DOHH2 (cell line): Measurements from ENCODE around the gene AHI1.

Experiments
- H3F3A ChIP-seq: fragments of 200-600 bp; sonication (generic), shearing (Covaris generic); 2 replicates; pipeline ENCODE4 v1.6.0; 2016; ENCODE audit warnings: antibody characterized with exemption, mild to moderate bottlenecking; ENCODE audit not compliant: control insufficient read depth, insufficient read depth
- H3K27ac ChIP-seq: fragments of 200-600 bp; sonication (generic); 2 replicates; pipeline ENCODE4 v1.5.1; 2014; ENCODE audit warnings: low read depth, mild to moderate bottlenecking, low read length, moderate library complexity
- H3K27me3 ChIP-seq: fragments of 200-600 bp; sonication (generic); 2 replicates; pipeline ENCODE4 v1.6.1; 2014; ENCODE audit warnings: mild to moderate bottlenecking, low read length, mixed read lengths; ENCODE audit not compliant: control insufficient read depth
- H3K36me3 ChIP-seq: fragments of 200-600 bp; sonication (generic); 2 replicates; pipeline ENCODE4 v1.6.1; 2014; ENCODE audit warnings: mild to moderate bottlenecking, low read length, moderate library complexity, mixed read lengths; ENCODE audit not compliant: control insufficient read depth
- H3K4me1 ChIP-seq: fragments of 200-600 bp; sonication (generic); 2 replicates; pipeline ENCODE4 v1.6.1; 2014; ENCODE audit warnings: mild to moderate bottlenecking, low read length, mixed read lengths; ENCODE audit not compliant: control insufficient read depth
- H3K4me2 ChIP-seq: fragments of 200-600 bp; sonication (generic); 2 replicates; pipeline ENCODE4 v1.6.0; 2014; ENCODE audit warnings: mild to moderate bottlenecking, low read length, moderate library complexity
- H3K4me3 ChIP-seq: fragments of 200-600 bp; sonication (generic); 2 replicates; pipeline ENCODE4 v1.5.1; 2014; ENCODE audit warnings: mild to moderate bottlenecking, low read length, mixed read lengths
- H3K79me2 ChIP-seq: fragments of 200-600 bp; sonication (generic); 2 replicates; pipeline ENCODE4 v1.6.1; 2014; ENCODE audit warnings: mild to moderate bottlenecking, low read length, mixed read lengths; ENCODE audit not compliant: control insufficient read depth
- H3K9me2 ChIP-seq: fragments of 200-600 bp; sonication (generic); replicated peaks from 2 replicates; pipeline ENCODE4 v1.6.1; 2014; ENCODE audit warnings: mild to moderate bottlenecking, low read length, mixed read lengths; ENCODE audit not compliant: control insufficient read depth
- H3K9me3 ChIP-seq: fragments of 200-600 bp; sonication (generic); 2 replicates; pipeline ENCODE4 v1.6.1; 2014; ENCODE audit warnings: antibody characterized with exemption, low read length, mixed read lengths; ENCODE audit not compliant: control insufficient read depth, insufficient read depth
- H4K20me1 ChIP-seq: fragments of 200-600 bp; sonication (generic); 2 replicates; pipeline ENCODE4 v1.6.0; 2014; ENCODE audit warnings: low read depth, mild to moderate bottlenecking, antibody characterized with exemption, low read length, moderate library complexity; ENCODE audit not compliant: control insufficient read depth, insufficient read depth
- CTCF ChIP-seq: fragments of 200-600 bp; sonication (generic); IDR thresholded peaks from one replicate; pipeline ENCODE4 v1.5.1; 2014; ENCODE audit warnings: antibody characterized with exemption, mild to moderate bottlenecking, low read depth, low read length; ENCODE audit not compliant: poor library complexity, severe bottlenecking
- EZH2phosphoT487 ChIP-seq: fragments of 200-600 bp; sonication (generic); IDR thresholded peaks from 2 replicates; pipeline ENCODE4 v1.6.1; 2017; ENCODE audit warnings: borderline replicate concordance, mild to moderate bottlenecking, antibody characterized with exemption, low read length, moderate library complexity, mixed read lengths

The AHI1 gene

GRCh38 chr6:135506270-135506997 is 8.9 kb upstream of the AHI1 start:
- no peaks in the 10 kb centered on the region for H3K9me2 ChIP-seq
- no peaks in the 10 kb centered on the region; the same call in 1 of the 2 replicates for H3F3A ChIP-seq
- H3K4me2 ChIP-seq = no peak overlapping the region
- no peaks in the 10 kb centered on the region for H3K4me1 ChIP-seq
- no peak overlapping the region for H3K27ac ChIP-seq
- TF ChIP-seq CTCF (peak; percentile 56), EZH2phosphoT487 (no peak)
- H3K79me2 ChIP-seq = no peaks in the 10 kb centered on the region
- H3K4me3 ChIP-seq = no peak overlapping the region
- H3K9me3 ChIP-seq = no peaks in the 10 kb centered on the region
- no peaks in the 10 kb centered on the region for H3K27me3 ChIP-seq
- no peaks in the 10 kb centered on the region for H4K20me1 ChIP-seq
- H3K36me3 ChIP-seq = no peaks in the 10 kb centered on the region

- TF ChIP-seq EZH2phosphoT487 (no peak), CTCF (no peak)
- no peaks in the 10 kb centered on the region for H3K79me2 ChIP-seq
These were observed 8.1 kb upstream of the AHI1 start for GRCh38 chr6:135505648-135506047.

GRCh38 chr6:135505222-135505621 is 7.7 kb upstream of the AHI1 start:
- no peak overlapping the region for H3K27ac ChIP-seq
- no peaks in the 10 kb centered on the region for H4K20me1 ChIP-seq
- H3K36me3 ChIP-seq = no peaks in the 10 kb centered on the region
- H3F3A ChIP-seq = peaks cover 3% of the 10 kb centered on the region; the same call in 1 of the 2 replicates
- H3K27me3 ChIP-seq = no peaks in the 10 kb centered on the region
- no peaks in the 10 kb centered on the region for H3K4me1 ChIP-seq
- no peaks in the 10 kb centered on the region for H3K9me2 ChIP-seq
- TF ChIP-seq CTCF = no peak
- TF ChIP-seq EZH2phosphoT487 = no peak
- H3K79me2 ChIP-seq = no peaks in the 10 kb centered on the region
- no peak overlapping the region for H3K4me3 ChIP-seq
- H3K4me2 ChIP-seq = no peak overlapping the region
- no peaks in the 10 kb centered on the region for H3K9me3 ChIP-seq

More at GRCh38 chr6:135505648-135506047, 8.1 kb upstream of the AHI1 start:
- no peak overlapping the region for H3K4me2 ChIP-seq
- H3K36me3 ChIP-seq = no peaks in the 10 kb centered on the region
- H3K9me3 ChIP-seq = no peaks in the 10 kb centered on the region
- no peak overlapping the region for H3K4me3 ChIP-seq
- H3K27me3 ChIP-seq = no peaks in the 10 kb centered on the region
- no peaks in the 10 kb centered on the region for H4K20me1 ChIP-seq
- peaks cover 3% of the 10 kb centered on the region; the same call in 1 of the 2 replicates for H3F3A ChIP-seq
- H3K9me2 ChIP-seq = no peaks in the 10 kb centered on the region
- H3K27ac ChIP-seq = no peak overlapping the region
- no peaks in the 10 kb centered on the region for H3K4me1 ChIP-seq
